OCI-LY1 (cell line): Measurements from ENCODE around the gene PRKCE.
"Not testable (repeated sequence)": the region's sequence is repeated elsewhere in the genome, so short reads cannot be mapped to it uniquely, and the experiment has no call there.

Experiments used
- EZH2 ChIP-seq: fragments of 200-600 bp; sonication (generic), shearing (Covaris generic); IDR thresholded peaks from 2 replicates; pipeline ENCODE4 v1.8.0; 2017; ENCODE audit warnings: borderline replicate concordance, mixed run types, mild to moderate bottlenecking, antibody characterized with exemption, low read length, moderate library complexity, mixed read lengths
- TF ChIP-seq, protein P1 (sequence below): fragments of 200-600 bp; sonication (generic), shearing (Covaris generic); IDR thresholded peaks from 2 replicates; pipeline ENCODE4 v1.5.1; 2017; ENCODE audit warnings: mild to moderate bottlenecking, antibody characterized with exemption, low read length, moderate library complexity, mixed read lengths

DNA sequence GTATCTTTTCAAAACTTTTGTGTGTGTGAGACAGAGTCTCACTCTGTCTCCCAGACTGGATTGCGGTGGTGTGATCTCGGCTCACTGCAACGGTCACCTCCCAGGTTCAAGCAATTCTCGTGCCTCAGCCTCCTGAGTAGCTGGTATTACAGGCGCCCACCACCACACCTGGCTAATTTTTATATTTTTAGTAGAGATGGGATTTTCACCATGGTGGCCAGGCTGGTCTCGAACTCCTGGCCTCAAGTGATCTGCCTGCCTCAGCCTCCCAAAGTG, 238.8 kb downstream of the PRKCE start:
- TF ChIP-seq EZH2 = not testable (repeated sequence)
- TF ChIP-seq, protein P1, sequence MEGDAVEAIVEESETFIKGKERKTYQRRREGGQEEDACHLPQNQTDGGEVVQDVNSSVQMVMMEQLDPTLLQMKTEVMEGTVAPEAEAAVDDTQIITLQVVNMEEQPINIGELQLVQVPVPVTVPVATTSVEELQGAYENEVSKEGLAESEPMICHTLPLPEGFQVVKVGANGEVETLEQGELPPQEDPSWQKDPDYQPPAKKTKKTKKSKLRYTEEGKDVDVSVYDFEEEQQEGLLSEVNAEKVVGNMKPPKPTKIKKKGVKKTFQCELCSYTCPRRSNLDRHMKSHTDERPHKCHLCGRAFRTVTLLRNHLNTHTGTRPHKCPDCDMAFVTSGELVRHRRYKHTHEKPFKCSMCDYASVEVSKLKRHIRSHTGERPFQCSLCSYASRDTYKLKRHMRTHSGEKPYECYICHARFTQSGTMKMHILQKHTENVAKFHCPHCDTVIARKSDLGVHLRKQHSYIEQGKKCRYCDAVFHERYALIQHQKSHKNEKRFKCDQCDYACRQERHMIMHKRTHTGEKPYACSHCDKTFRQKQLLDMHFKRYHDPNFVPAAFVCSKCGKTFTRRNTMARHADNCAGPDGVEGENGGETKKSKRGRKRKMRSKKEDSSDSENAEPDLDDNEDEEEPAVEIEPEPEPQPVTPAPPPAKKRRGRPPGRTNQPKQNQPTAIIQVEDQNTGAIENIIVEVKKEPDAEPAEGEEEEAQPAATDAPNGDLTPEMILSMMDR = not testable (repeated sequence)
